ENCODE measurements around the gene ASXL3. TPM values are rescaled to one million over a fixed set of nuclear protein-coding genes. Genes with fewer than 3 reads are reported as not detected.

The ASXL3 gene
- total RNA-seq, 1 donor from 2014 or later: 1.5 TPM

DNA sequence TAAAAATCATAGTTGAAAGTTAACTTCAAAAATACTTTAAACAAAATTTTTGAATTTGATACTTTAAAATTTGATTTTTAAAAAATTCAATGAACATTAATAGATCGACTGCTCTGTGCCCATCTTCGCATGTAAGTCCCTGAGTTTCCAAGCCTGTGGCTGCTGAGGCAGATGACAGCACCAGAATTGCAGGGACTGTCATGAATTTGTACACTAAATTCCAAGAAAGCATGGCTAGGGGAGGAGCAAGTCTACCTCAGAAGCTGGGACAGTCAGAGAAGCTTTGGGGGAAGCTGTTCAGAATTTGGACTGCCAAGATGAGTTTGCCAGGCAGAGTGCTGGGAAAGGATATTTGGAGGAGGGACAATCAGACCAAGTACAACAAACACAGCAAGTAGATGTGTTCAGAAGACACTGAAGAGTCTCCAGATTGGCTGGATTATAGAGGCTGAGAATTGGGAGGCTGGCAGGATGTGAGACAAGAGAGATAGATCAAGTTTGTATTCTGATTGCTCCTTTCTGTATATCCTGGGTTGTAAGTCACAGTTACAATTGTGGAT, 79.0 kb downstream of the ASXL3 start:
- DNase-seq (ENCODE audit: low spot score): no peak

DNA sequence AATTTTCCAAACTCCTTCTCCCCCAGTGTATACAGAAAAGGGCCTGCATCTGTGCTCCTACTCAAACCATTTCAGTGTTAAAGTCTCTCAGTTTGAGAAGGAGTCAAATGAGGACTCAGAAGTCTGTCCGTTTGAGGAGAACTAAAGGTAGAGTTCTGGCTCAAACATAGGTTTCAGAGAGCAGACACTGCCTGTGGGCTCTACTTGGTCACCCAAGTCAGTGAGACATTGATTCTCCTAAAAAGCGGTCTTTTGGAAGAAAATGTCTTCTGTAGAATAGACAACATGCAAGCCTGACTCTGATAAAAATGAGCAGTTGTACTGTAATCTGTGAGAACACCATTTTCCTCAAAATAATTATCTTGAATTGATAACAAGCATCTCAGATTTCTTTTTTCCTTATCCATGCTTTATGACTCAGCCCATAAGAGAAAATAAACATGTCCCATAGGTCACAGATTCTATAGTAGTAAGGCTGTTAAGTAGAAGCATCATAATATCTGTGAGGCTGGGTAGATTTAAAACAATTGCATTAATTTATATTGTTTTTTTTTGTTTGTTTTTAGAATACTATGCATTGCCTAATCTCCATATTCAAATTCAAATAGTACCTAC, 82.8 kb downstream of the ASXL3 start:
- DNase-seq (ENCODE audit: low spot score): no peak

DNA sequence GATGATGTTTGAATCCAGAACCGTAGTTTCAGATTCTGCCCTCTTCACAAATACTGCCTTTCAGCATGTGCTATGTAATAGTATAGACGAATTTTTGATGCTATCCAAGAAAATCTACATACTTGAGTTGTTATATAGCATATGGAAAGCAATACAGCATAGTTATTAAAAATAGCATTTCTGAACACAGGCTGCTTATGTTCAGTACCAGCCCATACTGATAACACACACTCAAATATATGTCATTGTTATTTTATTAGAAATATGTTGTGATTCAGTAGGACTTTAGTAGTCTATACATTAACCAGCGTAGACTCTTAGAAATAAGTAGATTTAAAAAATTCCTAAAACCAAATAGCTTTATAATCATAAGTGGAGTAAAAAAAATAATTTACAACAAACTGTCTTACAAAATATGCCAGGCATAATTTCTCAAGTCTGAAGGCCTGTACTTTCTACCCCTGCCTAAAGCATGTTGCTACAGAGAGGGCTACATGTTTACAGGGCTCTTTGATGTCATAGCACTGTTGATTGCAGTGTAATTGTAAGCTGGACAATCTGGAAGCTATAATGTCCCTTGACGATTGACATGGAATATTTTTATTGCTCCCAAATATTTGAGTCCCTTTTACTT, 86.3 kb downstream of the ASXL3 start:
- DNase-seq (ENCODE audit: low spot score): no peak

DNA sequence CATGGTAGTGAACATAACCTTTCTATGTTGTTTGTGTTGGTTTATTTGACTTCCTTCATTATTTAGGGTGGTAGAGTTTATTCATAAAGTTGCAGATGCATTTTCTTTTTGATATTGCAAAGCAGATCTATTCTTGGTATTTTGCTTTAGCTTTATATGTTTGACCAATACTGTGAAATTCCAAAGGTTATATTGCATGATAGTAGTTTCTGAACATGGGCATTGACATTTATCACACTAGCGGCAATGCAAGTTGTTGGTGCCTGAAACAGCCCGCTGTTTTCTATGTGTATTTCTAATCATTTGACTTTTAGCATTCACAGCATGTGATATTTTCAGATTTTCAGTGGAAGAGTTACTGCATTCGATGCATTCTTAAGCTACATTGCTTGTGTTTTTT, 87.2 kb downstream of the ASXL3 start:
- no peak for DNase-seq (ENCODE audit: low spot score)

DNA sequence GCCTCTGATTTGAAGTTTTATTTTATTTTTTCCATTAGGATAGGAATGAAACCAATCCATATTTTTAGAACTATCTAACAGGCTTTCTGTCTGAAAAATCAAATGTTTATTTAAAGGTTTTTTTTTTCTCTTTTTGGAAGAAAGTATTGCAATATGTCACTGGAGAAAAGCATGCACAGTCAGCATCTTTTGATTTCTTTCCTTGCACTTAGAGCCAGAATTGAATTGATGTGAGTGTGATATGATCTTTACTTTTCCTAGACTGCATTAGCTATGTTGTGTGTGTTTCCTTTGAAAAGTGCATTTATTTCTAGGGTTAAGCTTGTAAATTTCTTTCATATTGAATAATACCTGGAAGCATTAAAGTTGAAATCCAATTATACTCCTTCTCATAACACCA, 87.6 kb downstream of the ASXL3 start:
- no peak for DNase-seq (ENCODE audit: low spot score)

DNA sequence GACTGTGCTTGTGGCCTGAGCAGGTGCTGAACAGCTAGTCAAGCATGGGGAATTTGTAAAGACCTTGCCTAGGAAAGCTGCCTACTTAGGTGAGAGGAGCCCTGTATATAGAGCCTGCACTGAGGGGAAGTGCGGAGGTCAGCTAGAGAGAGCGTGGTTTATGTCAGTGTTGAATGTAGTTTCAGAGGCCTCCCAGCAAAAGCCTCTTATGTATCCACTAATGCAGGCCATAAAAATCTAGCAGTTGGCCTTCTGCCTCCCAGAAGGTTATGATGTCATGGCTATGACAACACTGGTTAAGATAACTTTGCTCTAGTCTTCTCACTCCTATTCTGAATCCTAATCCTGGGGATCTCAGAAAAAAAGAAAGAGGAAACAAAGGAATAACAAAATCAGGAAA, 88.9 kb downstream of the ASXL3 start:
- DNase-seq (ENCODE audit: low spot score): no peak

DNA sequence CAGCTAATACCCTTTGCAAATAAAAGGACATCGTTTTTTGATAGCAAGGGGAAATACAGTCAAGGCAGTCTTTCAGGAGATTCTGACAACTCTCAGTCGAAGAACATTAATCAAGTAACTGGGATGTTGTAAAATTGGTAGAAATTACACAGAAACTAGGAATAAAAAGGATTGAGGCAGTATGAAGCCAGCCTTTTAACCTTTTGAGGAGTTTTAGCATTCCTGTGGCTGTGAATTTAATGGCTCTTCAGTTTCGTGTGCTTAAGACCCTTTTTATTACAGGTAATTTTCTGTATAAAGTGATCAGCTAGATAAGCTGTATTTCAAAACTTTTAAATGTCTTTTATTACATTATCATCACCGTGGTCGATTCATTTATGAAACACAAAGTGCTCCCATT, 91.6 kb downstream of the ASXL3 start:
- no peak for DNase-seq (ENCODE audit: low spot score)

DNA sequence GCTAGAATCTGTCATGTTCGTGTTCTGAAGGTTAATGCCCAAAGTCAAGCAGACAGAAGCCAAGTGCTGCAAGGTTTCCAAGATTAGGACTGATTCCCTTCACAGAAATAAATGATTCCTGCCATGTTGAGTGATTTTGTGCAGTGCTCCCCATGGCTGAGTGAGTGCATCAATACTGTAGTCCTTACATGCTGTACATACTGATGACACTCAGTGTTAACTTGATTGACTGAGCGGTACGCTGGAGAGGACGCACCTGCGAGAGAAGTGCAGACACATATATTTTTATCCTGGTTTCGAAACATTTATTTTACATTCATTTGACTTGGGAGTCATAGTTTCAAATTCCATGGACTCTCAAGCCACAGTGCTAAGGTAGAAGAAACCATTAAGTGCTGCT, 92.0 kb downstream of the ASXL3 start:
- no peak for DNase-seq (ENCODE audit: low spot score)

DNA sequence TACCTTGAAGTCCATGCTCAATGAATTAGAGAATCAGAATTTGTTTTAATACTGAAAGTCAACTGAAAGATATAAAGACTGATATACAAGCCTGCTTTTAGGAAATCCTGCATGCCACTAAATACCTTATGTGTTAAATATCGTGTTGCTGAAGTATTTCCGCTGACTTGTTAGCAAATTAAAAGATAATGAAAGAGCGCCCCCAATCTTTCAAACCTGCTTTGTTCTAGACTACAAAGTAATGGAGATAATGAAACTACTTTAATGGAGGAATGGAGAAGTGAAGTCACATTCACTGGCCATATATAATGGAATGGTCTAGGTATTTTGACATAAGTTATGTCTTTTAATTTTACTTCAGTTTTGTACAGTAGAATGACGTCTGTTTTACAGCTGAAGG, 95.7 kb downstream of the ASXL3 start:
- no peak for DNase-seq (ENCODE audit: low spot score)

DNA sequence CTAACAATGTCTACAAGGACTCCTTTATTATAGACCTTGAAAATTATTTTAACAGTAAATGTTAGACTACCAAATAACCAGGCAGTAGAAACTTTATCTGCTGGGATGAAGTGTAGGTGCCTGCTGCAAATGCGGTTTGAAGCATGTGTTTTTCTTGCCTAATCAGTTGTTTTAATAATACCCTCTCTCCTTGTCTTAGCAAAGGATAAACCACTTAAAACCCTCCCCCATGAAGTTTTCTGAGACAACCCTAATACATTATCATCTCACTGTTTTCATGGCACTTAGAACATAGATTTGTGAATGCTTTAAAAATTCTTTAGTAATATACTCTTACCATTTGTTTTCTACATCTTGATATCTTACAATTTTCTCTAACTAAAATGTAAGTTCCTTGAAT, 98.6 kb downstream of the ASXL3 start:
- no peak for DNase-seq (ENCODE audit: low spot score)

DNA sequence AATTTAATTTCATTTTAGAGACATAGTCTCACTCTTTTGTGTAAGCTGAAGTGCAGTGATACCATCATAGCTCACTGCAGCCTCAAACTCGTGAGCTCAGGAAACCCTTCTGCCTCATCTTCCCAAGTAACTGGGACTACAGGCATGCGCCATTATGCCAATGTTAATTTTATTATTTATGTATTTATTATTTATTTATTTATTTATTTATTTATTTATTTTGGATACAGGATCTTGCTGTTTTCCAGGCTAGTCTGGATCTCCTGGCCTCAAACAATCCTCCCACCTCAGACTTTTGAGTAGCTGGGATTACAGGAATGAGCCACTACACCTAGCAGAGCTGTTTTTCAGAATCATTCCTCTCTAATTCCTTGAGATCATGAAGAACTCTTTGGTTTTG, 99.9 kb downstream of the ASXL3 start:
- no peak for DNase-seq (ENCODE audit: low spot score)

DNA sequence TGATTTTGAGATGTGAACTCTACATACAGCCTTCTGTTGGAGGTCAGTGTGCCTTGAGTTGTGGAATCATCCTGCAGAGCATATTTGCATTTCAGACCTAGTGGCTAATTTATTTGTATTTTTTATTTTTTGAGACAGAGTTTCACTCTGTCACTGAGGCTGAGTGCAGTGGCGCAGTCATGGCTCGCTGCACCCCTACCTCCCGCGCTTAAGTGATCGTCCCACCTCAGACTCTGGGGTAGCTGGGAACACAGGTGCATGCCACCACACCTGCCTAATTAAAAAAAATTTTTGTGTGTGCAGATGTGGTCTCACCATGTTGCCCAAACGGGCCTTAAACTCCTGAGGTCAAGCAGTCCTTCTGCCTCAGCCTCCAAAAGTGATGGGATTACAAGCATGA, 104.4 kb downstream of the ASXL3 start:
- no peak for DNase-seq (ENCODE audit: low spot score)

DNA sequence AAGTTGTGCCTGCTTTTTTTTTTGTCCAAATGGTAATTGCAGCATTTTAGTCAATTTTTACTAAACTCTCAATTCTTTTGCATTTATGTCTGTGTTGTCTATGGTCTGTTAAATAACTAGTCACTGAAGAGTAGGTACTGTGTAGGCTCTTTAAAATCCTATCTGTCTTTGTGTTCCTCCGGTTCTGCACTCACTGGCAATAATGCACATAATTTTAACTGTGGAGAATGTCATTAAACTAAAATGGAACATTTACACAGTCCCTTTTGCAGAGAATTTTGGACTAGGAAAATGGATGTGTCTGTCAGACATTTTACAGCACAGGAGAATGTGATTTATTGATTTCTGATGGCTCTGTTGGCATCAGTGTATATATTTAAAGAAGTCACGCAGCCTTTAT, 116.6 kb downstream of the ASXL3 start:
- no peak for DNase-seq (ENCODE audit: low spot score)

DNA sequence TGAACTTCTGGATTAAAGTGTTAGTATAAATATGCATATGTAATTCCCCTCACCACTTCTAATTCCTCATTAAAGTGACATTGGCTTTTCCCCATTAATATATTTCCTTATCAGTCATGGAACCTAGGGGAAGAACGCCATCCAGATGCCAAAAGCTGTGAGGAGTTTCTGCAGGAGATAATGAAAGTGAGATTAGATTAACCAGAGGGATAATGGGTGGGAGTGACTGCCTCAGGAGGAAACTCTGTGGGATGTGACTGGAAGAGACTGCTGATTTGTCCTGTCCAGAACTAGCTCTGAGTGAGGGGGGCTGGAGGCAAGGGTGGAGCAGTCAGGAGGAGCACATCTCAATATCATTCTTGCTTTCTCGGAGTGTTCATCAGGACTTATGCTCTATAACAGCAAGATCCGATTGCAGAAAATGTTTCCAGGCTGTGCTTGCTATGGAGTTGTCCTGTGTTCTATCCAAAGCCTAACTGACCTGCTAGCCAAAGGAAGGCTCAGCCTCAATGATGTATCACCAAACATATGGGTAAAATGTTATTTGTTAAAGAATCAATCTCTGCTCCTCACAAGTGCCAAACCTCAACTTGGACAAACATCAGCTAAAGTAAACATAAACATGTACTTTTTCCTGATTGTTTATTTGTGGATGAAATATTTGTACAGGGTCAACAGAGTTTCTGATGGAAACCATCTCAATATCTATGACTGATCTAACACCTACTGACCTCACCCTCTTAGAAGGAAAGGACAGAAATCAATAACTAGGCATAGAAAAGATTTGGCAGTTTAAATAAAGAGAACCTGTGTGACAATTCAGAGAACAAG, 118.5 kb downstream of the ASXL3 start:
- DNase-seq (ENCODE audit: low spot score): no peak

DNA sequence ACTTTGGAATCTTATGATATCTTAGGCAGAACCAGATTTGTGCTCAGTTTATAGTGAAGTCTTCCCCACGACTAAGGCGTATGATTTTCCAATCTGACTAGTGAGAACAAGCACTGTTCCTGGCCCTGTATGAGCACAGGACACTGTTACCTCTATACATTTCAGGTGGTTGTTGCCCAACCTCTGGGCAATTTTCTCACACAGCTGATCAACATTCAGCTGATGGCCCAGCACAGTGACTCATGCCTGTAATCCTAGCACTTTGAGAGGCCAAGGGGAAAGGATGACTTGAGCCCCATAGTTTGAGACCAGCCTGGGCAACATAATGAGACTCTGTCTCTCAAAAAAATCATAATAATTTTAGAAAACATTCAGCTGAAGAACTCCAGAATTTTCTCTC, 119.5 kb downstream of the ASXL3 start:
- DNase-seq (ENCODE audit: low spot score): no peak

DNA sequence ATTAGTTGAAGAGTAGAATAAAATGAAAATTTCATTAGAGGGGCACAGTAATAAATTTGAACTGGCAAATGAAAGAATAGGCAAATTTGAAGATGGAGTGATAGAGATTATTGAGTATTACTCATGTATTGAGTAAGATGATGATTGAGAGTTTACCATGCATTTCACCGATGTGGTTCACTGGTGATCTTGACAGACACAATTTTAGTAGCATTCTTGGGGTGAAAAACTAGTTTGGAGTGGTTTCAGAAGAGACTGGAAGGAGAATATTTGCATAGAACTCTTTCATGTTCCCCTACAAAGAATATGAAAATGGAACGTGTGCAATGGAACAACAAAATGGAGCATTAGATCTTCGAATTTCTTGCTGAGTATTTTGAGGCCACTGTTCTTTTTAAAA, 121.4 kb downstream of the ASXL3 start:
- no peak for DNase-seq (ENCODE audit: low spot score)

DNA sequence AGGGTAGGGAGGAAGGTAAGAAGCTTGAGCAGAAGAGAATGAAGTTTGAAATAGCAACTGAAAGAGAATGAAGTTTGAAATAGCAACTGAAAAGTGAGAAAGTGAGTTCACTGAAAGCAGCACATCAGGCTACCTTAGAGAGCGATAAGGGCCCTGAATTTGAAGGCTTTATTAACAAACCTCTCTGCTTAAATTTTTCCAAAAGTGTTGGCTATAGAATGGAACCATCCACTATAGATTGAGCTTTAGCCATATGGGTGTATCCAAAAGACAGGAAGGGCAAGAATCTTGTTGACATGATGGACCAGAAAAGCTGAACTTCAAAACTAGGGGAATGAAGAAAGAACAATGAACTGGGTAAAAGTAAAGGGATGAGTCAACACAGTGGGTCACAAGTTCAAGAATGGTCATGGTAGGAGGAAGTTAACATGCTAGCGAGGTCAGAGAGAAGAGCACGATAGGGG, 122.5 kb downstream of the ASXL3 start:
- no peak for DNase-seq (ENCODE audit: low spot score)

DNA sequence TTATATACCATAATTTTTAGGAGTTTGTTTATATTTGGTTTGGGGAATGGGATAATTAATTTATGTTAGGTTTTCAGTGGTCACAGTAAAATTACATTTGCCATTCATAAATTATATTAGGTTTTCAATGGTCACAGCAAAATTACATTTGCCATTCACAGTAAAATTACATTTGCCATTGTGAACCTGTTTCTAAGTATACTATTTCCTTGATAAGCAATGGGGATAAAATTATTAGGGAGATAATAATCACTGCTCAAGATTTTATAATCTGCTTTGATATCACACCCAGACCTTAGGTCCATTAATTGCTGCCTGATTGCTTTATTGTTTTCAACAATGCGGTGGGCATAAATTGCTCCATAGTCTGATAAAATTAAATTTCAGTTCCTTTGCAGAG, 124.6 kb downstream of the ASXL3 start:
- no peak for DNase-seq (ENCODE audit: low spot score)

DNA sequence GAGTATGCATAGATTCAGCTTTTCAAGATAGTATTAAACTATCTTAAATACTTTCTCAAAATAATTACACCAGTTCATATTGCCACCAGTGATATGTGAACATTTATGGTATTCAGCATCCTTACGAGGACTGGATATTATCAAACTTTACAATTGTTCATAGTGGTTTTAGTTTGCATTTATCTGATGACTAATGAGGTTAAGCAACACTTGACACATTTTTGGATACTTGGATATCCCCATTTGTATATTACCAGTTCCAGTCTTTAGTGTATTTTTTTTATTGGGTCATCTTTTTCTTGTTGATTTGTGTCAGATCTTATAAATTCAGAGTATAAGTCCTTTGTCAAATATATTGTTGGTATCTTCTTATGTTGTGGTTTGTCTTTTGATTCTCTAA, 128.4 kb downstream of the ASXL3 start:
- DNase-seq (ENCODE audit: low spot score): no peak

DNA sequence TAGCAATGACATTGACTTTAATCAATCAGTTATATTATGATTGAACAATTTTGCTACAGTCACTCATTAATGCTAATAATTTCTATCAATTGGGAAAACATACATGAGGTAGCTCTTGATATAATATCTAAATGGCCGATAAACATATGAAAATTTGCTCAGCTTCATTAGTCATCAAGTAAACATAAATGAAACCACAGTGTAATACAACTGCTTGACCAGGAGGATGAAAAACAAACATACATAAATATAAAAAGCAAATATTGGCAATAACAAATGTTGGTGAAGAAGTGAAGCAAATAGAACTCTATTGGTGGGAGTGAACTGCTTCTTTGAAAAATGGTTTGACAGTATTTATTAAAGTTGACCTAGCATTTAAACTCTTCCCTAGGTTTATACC, 130.9 kb downstream of the ASXL3 start:
- no peak for DNase-seq (ENCODE audit: low spot score)

DNA sequence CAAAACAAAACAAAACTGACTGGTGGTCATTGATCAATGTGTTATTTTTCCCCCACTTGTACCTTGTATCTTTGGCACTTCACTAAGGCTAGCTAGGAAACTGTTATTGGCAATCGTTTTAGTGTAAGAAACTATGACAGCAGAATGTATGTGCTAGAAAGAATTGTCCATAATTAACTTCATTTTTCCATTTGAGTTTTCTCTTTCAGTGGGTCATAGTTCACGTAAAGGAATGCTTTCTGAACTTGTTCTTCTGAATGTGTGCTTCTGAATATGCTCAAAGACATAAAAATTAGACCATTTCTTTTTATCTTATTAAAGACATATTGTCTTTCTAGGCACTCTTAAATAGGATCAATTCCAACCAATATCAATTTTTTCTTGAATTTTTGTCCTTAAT, 132.2 kb downstream of the ASXL3 start:
- no peak for DNase-seq (ENCODE audit: low spot score)

DNA sequence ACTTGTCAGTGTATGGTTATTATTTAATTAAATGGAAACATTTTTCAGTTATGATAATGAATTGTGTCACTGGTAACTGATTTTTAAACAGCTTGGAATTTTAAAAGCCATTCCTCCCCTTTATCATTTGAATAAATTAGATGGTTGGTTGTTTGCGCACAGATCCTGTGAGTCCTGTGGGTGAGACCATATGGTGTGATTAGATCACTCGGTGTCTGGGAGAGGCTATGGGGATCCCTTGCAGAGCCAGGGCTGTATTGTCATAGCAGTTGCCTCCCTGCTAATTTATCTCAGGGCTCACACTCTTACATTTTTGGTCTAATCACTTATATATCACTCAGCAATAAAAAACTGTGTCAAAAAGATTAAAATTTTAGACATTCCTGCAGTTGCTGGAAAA, 133.5 kb downstream of the ASXL3 start:
- no peak for DNase-seq (ENCODE audit: low spot score)
